Heart left ventricle (tissue), 16 donors: ENCODE measurements around the gene KBTBD3. TPM values are rescaled to one million over a fixed set of nuclear protein-coding genes. Genes with fewer than 3 reads are reported as not detected.

ENCODE experiments used
- ATAC-seq, 4 donors: fragments of 200-7000 bp; cut with Tn5 transposase; one replicate each; pipeline ENCODE4 v1.9.1; 2020 to 2022; ENCODE audit warnings: moderate library complexity in 4 of 4, mild to moderate bottlenecking in 3 of 4, moderate number of reproducible peaks in 1 of 4
- DNase-seq, 5 donors: peaks; one replicate each; pipeline ENCODE4 v3.0.0-alpha.2; 2020
- H3K27ac ChIP-seq, 12 donors: fragments of 200-600 bp; sonication (generic) in 4 of 12; one replicate each; pipeline versions ENCODE4 v1.5.0 to v1.8.0; 2016 to 2022; ENCODE audit warnings: mild to moderate bottlenecking in 2 of 12
- H3K27me3 ChIP-seq, 9 donors: fragments of 200-600 bp; sonication (generic) in 2 of 9; one replicate each; pipeline versions ENCODE4 v1.5.1 to v1.8.0; 2016 to 2022; ENCODE audit warnings: mild to moderate bottlenecking in 3 of 9
- H3K36me3 ChIP-seq, 9 donors: fragments of 200-600 bp; sonication (generic) in 2 of 9; one replicate each; pipeline versions ENCODE4 v1.5.0 to v1.8.0; 2018 to 2022; ENCODE audit warnings: mild to moderate bottlenecking in 2 of 9
- H3K4me1 ChIP-seq, 12 donors: fragments of 200-600 bp; sonication (generic) in 4 of 12; one replicate each; pipeline versions ENCODE4 v1.5.0 to v1.8.0; 2016 to 2022; ENCODE audit warnings: mild to moderate bottlenecking in 3 of 12
- H3K4me3 ChIP-seq, 12 donors: fragments of 200-600 bp; sonication (generic) in 4 of 12; one replicate each; pipeline versions ENCODE4 v1.5.0 to v1.8.0; 2017 to 2022; ENCODE audit warnings: mild to moderate bottlenecking in 9 of 12, moderate library complexity in 4 of 12
- H3K9me3 ChIP-seq, 12 donors: fragments of 200-600 bp; sonication (generic) in 4 of 12; one replicate each; pipeline versions ENCODE4 v1.5.0 to v1.8.0; 2016 to 2022; ENCODE audit warnings: mild to moderate bottlenecking in 1 of 12
- CTCF ChIP-seq, 12 donors: fragments of 200-600 bp; sonication (generic) in 4 of 12; IDR thresholded peaks; one replicate each; pipeline versions ENCODE4 v1.5.0 to v1.8.0; 2018 to 2022; ENCODE audit warnings: antibody characterized with exemption in 12 of 12, mild to moderate bottlenecking in 5 of 12
- POLR2A ChIP-seq, 2 donors: fragments of 450-650 bp; IDR thresholded peaks; one replicate each; pipeline ENCODE4 v1.6.1; 2017; ENCODE audit warnings: antibody characterized with exemption in 2 of 2, mild to moderate bottlenecking in 2 of 2, moderate library complexity in 2 of 2
- WGBS, 4 donors: extraction: QIAGEN DNeasy Blood & Tissue Kit in 2 of 4; methylation state at CpG; one replicate each; pipeline versions ENCODE4 v1.1.5 to v1.1.7; 2013 to 2018; 5-methylcytosine and 5-hydroxymethylcytosine counted together
- intact Hi-C, 10 donors: fragments of 100-400 bp; cut with DNase I; formaldehyde crosslinking; loops; one replicate each; pipeline versions ENCODE4 v1.11.1 to v1.14.2; 2022
- polyA plus RNA-seq, 2 donors: library from polyadenylated mRNA; stranded (reverse); fragments of 200-250 nt; gene quantifications; one replicate each; pipeline ENCODE4 v1.2.3, GENCODE V29; 2013
- total RNA-seq, 9 donors: library from RNA; depleted of rRNA in 2 of 9; stranded (reverse); fragments of >200 nt in 2 of 9; fragmentation: NEBNext Ultra II Directional in 3 of 9; extraction: Animal tissue kit (Norgen Biotek cat#: 25700) in 3 of 9; gene quantifications; one replicate each; pipeline versions ENCODE4 v1.1.0 to v1.2.4, GENCODE V29; 2016 to 2023
- donor health status: ischemic (EF 13 %, LVEDD 7.1; RV severe dilation, severe dysfunction).
- donor health status: healthy with polysubstance abuse.
- donor health status: DM: no; HTN: yes; CAD: no.
- donor health status: DM: no; HTN: no; CAD: no.
- donor health status: ischemic (EF 25% LVEDD 6.9; RV normal size, moderate dysfunction).
- donor health status: ischemic (EF 25% LVEDD 5.7; RV mildly dilated, moderate dysfunction).
- donor health status: healthy.
- donor health status: DM: yes; HTN: yes; CAD: no.
- donor health status: ischemic (EF 35%, LVEDD 5.7; RV mildly dilated, moderate dysfunction).
- donor health status: nonischemic (EF 11% LVEDD 7.7; RV severe dilation, severe dysfunction).
- donor health status: DM: yes; HTN: yes; CAD: no.
- donor health status: PGD.
- donor health status: ischemic (EF 29% LVEDD 5.4; RV normal size, mild dysfunction).
- donor health status: nonischemic (EF 23%, LVEDD 6.1; RV moderate dilation, normal function).

The KBTBD3 gene
- total and polyA plus RNA-seq, 11 donors, result 2.8 to 17.3 (median 9.1) TPM

GRCh38 chr11:106022795-106023275, 54.3 kb downstream of the KBTBD3 start:
- no peak for DNase-seq
- Histone ChIP-seq H3K27me3 (no peaks in the 10 kb centered on the region), H3K27ac (peak overlapping the region; percentile 53 to 90 (median 83)), H3K4me3 (peak overlapping the region in 11 of 12 donors; percentile 66 to 96 (median 80)), H3K4me1 (peaks cover 0 to 41% (median 27%) of the 10 kb centered on the region in 12 donors), H3K36me3 (no peaks in the 10 kb centered on the region), H3K9me3 (no peaks in the 10 kb centered on the region)
- intact Hi-C loops, result loop anchor here in 8 of 10 donors (1.0 to 5.0 kb wide), 4 partner anchors 44 to 54 kb away; partner anchors contain the start of genes AASDHPPT (in 7 of the 8) and KBTBD3 (in 7 of the 8)
- TF ChIP-seq CTCF (IDR thresholded peaks at IDR 0.05) (no peak), POLR2A (IDR thresholded peaks at IDR 0.05) (no peak)
- 85 to 94% (median 90%) methylated on average over 7 of the region's 7 CpGs for WGBS, 4 donors
- peak in 2 of 4 donors; percentile 0 for ATAC-seq

GRCh38 chr11:106021967-106022794, 55.0 kb downstream of the KBTBD3 start, which contains the start of gene MSANTD4:
MSANTD4 (minus strand) TSS chr11:106022240; CDS start chr11:106010917, 11,323 bp downstream.
- H3K36me3 ChIP-seq, result no peaks in the 10 kb centered on the region
- DNase-seq (peak; percentile 99 to 100 (median 100)), ATAC-seq (peak; percentile 99)
- H3K4me3 ChIP-seq, result peak within 1 kb of the TSS; percentile 66 to 96 (median 80)
- peak within 1 kb of the TSS; percentile 53 to 90 (median 84) for H3K27ac ChIP-seq
- peak in 2 of 12 donors; percentile 10 to 28 for TF ChIP-seq CTCF (IDR thresholded peaks at IDR 0.05)
- TF ChIP-seq POLR2A (IDR thresholded peaks at IDR 0.05), result peak in 1 of 2 donors; percentile 26
- 1 to 3% (median 1%) methylated on average over 21 to 48 of the region's 48 CpGs for WGBS, 4 donors
- no peaks in the 10 kb centered on the region for H3K9me3 ChIP-seq
- H3K4me1 ChIP-seq, result peaks cover 0 to 45% (median 27%) of the 10 kb centered on the region in 12 donors
- H3K27me3 ChIP-seq, result no peaks in the 10 kb centered on the region
- intact Hi-C loops, result loop anchor here in 9 of 10 donors (1.0 to 5.0 kb wide), 4 partner anchors 45 to 55 kb away; partner anchors contain the start of genes AASDHPPT (in 8 of the 9) and KBTBD3 (in 8 of the 9)

- no peaks in the 10 kb centered on the region for H3K36me3 ChIP-seq
- intact Hi-C loops, result loop anchor here in 4 of 10 donors (2.0 to 5.0 kb wide), 3 partner anchors 46 to 56 kb away; partner anchors contain the start of genes AASDHPPT (in 3 of the 4) and KBTBD3 (in 3 of the 4)
- WGBS, 4 donors, result 16 to 19% (median 18%) methylated on average over 14 to 18 of the region's 18 CpGs
- peak in 1 of 4 donors; percentile 2 for ATAC-seq
- DNase-seq, result no peak
- H3K27me3 ChIP-seq, result no peaks in the 10 kb centered on the region
- H3K4me3 ChIP-seq, result peak overlapping the region; percentile 66 to 96 (median 80)
- TF ChIP-seq CTCF (IDR thresholded peaks at IDR 0.05) (no peak), POLR2A (IDR thresholded peaks at IDR 0.05) (no peak)
- H3K4me1 ChIP-seq, result peaks cover 0 to 50% (median 30%) of the 10 kb centered on the region in 12 donors
- no peaks in the 10 kb centered on the region for H3K9me3 ChIP-seq
- H3K27ac ChIP-seq, result peak overlapping the region; percentile 21 to 90 (median 81)
These were observed 55.8 kb downstream of the KBTBD3 start for GRCh38 chr11:106021181-106021966.
